C4-2B (cell line): ENCODE results near the gene DNPH1.

Experiments used
- H3K27ac ChIP-seq: fragments of 450-650 bp; 2 replicates; pipeline ENCODE4 v1.5.1; 2017
- CTCF ChIP-seq: fragments of 450-650 bp; conservative IDR thresholded peaks from 2 replicates; pipeline ENCODE4 v1.5.1; 2017; ENCODE audit warnings: mild to moderate bottlenecking
- ZFX ChIP-seq: fragments of 450-650 bp; IDR thresholded peaks from 2 replicates; pipeline ENCODE4 v1.6.1; 2017

The DNPH1 gene

DNA sequence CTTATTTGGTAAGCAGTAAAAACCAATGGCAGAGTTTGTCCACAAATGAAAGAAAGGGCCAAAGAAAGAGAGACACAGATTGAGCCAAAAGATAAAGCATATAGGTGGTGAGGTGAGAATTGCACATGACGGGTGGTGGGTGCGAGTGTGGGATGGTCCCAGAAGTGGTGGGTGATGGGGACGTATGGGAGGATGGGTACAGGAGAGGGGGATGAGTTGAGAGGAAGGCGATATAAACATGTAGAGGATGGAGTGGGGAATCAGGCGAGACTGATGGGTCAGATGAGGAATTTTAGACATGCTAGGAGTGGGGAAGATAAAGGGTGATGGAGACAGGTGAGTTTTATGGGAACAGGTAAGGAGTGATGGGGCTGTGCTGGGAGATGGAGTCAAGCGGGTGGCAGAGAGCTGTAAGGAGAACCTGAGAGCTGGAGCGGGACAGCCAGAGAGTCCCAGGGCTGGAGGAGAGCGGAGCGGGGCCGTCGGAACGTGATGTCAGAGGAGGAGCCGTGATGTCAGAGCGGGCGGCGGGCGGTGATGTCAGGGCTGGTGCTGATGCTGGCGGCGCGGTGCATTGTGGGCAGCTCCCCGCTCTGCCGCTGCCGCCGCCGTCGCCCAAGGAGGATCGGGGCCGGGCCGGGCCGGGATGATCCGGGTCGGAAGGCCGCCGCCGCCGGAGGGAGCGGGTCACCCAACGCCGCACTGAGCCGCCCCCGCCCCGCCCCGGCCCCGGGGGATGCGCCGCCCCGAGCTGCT lies 13.8 kb upstream of the DNPH1 start, which contains the start of gene TTBK1:
TSS of gene TTBK1 (plus strand) at position 574 of the 756 bp plus-strand sequence. CDS start 3,180 bp downstream, outside the sequence.
- TF ChIP-seq CTCF (no peak), ZFX (no peak)

DNA sequence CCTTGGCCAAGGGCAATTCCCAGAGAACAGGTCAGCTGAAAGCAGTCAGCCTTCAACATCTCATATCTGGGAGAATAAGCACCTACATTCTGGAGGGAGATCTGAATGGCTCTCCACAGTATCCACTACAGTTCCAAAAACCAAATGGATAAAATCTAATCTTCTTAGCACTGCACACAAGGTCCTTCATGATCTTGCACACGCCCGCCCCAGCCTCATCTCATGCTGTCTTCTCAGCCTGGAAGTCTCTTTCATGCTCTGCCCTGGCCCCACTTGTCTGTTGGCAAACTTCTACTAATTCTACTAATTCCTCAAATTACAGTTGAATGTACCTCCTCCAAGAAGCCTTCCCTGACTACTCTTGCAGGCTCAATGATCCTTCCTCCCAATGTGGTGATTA lies 12.2 kb upstream of the DNPH1 start:
- TF ChIP-seq ZFX: no peak
- no peak for TF ChIP-seq CTCF
- H3K27ac ChIP-seq: no peak overlapping the region

More for the DNA sequence above, 13.8 kb upstream of the DNPH1 start, which contains the start of gene TTBK1:
- H3K27ac ChIP-seq: no peak within 1 kb of the TSS

GRCh38 chr6:43240950-43241349 lies 11.7 kb upstream of the DNPH1 start:
- no peak overlapping the region for H3K27ac ChIP-seq
- no peak for TF ChIP-seq ZFX

DNA sequence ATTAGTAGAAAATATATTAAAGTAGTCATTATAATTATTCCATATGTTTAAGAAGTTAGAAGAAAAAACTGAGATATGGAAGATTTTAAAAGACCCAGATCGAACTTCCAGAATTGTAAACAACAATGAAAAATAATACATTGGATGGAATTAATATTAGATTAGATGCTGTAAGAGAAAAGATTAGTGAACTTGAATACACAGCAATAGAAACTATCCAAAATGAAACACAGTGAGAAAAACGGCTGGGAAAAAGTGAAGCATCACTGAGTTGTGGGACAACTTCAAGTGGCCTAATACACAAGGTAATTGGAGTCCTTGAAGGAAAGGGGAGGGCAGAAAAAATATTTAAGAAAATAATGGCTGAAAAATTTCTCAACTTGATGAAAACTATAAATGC lies 9.8 kb upstream of the DNPH1 start:
- TF ChIP-seq CTCF (no peak), ZFX (no peak)
- H3K27ac ChIP-seq: no peak overlapping the region

DNA sequence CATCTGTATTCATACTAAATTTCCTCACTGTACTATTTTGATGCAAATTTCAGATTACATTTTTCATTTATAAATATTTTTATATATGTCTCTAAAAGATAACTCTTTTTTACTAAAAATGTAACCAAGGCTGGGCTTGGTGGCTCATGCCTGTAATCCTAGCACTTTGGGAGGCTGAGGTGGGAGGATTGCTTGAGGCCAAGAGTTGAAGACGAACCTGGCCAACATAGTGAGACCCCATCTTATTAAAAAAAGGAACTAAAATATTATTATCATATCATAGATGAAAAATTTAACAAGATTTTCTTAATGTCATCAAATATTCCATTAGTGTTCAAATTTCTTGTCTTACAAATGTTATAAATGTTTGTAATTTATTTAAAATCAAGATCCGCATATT lies 6.6 kb upstream of the DNPH1 start:
- H3K27ac ChIP-seq: no peak overlapping the region
- TF ChIP-seq CTCF: no peak
- TF ChIP-seq ZFX: no peak

DNA sequence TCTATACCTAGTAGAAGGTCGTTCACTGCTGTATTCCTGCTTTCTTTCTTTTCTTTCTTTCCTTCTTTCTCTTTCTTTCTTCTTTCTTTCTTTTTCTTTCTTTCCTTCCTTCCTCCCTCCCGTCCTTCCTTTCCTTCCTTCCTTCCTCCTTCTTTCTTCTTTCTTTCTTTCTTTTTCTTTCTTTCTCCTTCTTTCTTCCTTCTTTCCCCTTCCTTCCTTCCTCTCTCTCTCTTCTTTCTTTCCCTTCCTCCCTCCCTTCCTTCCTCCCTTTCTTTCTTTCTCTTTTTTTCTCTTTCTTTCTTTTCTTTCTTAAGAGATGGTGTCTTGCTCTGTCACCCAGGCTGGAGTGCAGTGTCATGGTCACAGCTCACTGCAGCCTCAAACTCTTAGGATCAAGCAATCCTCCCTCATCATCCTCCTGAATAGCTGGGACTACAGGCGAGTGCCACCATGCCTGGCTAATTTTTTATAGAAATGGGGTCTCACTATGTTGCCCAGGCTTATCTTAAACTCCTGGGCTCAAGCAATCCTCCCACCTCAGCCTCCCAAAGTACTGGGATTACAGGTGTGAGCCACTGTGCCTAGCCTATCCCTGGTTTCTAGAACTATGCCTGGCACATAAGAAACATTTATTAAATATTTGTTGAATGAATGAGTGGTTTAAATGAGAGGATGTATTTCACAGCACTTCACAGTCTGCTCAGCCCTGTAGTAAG lies 2.6 kb upstream of the DNPH1 start:
- no peak for TF ChIP-seq CTCF
- TF ChIP-seq ZFX: no peak
- no peak overlapping the region for H3K27ac ChIP-seq

DNA sequence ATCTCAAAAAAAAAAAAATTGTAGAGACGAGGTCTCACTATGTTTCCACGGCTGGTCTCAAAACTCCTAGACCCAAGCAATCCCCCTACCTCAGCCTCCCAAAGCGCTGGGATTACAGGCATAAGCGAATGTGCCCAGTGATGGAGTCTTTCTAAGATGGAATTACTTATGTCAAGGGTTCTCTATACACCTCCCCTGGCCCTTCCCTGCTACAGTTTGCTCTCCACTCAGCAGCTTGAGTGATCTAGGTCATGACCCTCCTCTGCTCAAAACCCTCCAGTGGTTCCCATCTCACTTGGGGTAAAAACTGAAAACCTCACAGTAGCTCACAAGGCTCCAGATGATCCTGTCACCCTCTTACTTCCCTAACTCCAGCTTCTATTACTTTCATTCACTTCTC lies 1.8 kb upstream of the DNPH1 start:
- no peak for TF ChIP-seq CTCF
- TF ChIP-seq ZFX: no peak
- no peak overlapping the region for H3K27ac ChIP-seq
